Omental fat pad (tissue), 4 donors: ENCODE data around the gene NMT2. TPM values are rescaled to one million over a fixed set of nuclear protein-coding genes. Genes with fewer than 3 reads are reported as not detected.

ENCODE experiments used
- ATAC-seq: fragments of 150-250 bp; one replicate; pipeline ENCODE4 v1.9.1; 2016; ENCODE audit warnings: mild to moderate bottlenecking, moderate library complexity; ENCODE audit not compliant: low FRiP score
- DNase-seq: peaks from one replicate; pipeline ENCODE4 v3.0.0-alpha.2; 2019; ENCODE audit warnings: low spot score
- total RNA-seq, 4 donors: library from RNA; depleted of rRNA; stranded (reverse); fragments of >200 nt; gene quantifications; one replicate each; pipeline ENCODE4 v1.1.0, GENCODE V29; 2016
- TF ChIP-seq, protein P1 (sequence below), 3 donors: fragments of 450-650 bp; IDR thresholded peaks; one replicate each; pipeline ENCODE4 v1.5.1; 2016 to 2017; ENCODE audit warnings: antibody characterized with exemption in 3 of 3, mild to moderate bottlenecking in 3 of 3, moderate library complexity in 2 of 3

NMT2 gene
- total RNA-seq, 4 donors from 2014 or later: 25.1 to 96.4 (median 72.8) TPM

GRCh38 chr10:15167411-15168290 is 842 bp downstream of the NMT2 start:
- TF ChIP-seq, protein P1, sequence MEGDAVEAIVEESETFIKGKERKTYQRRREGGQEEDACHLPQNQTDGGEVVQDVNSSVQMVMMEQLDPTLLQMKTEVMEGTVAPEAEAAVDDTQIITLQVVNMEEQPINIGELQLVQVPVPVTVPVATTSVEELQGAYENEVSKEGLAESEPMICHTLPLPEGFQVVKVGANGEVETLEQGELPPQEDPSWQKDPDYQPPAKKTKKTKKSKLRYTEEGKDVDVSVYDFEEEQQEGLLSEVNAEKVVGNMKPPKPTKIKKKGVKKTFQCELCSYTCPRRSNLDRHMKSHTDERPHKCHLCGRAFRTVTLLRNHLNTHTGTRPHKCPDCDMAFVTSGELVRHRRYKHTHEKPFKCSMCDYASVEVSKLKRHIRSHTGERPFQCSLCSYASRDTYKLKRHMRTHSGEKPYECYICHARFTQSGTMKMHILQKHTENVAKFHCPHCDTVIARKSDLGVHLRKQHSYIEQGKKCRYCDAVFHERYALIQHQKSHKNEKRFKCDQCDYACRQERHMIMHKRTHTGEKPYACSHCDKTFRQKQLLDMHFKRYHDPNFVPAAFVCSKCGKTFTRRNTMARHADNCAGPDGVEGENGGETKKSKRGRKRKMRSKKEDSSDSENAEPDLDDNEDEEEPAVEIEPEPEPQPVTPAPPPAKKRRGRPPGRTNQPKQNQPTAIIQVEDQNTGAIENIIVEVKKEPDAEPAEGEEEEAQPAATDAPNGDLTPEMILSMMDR (IDR thresholded peaks at IDR 0.05): peak in 1 of 3 donors; percentile 13
- DNase-seq (no peak), ATAC-seq (peak; percentile 60)

- DNase-seq (no peak), ATAC-seq (no peak)
- TF ChIP-seq, protein P1 (IDR thresholded peaks at IDR 0.05): no peak
Observed at GRCh38 chr10:15166325-15166724, 2.2 kb downstream of the NMT2 start.

DNA sequence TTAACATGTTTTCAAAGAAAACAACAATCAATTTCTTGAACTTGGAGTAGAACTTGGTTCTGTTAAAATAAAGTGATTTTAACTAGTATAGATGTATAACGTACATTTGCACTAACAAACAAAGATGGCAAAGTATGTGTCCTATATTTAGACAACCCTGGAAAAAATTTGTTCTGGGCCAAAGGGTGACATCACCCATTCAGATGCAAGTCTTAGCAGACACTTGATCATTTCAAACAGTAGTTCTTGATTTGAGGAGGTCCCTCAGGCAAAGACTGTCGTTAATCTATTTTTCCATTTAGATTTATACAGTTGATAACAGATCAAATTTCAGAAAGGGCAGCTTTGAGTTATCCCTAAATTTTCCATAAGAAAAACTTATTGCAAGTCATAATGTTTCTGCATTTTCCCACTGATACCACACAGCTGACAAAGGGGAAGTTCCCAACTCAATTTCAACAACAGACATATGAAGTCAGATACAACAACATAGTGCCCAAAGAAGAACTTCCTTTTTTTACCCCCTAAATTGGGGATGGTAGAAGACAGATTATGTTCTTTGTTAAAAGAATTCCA is 5.2 kb downstream of the NMT2 start:
- TF ChIP-seq, protein P1 (IDR thresholded peaks at IDR 0.05): no peak
- ATAC-seq (no peak), DNase-seq (no peak)

GRCh38 chr10:15158972-15159371 is 9.5 kb downstream of the NMT2 start:
- ATAC-seq: no peak
- DNase-seq: no peak
- TF ChIP-seq, protein P1 (IDR thresholded peaks at IDR 0.05): no peak

DNA sequence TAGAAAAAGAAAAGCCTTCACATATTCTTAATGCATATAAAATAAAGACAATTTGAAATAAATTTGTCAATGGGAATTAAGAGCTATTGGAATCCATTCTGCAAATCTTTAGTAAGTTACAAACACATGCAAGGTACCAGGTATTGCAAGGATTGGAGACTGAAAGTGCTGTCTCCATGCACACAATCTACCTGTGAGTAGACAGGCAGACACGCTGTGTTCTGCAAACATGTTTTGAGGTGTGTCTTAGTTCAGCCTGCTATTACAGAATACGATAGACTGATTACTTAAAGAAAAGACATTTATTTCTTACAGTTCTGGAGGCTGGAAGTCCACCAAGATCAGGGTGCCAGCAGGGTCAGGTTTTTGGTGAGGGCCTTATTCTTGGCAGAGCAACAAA is 10.0 kb downstream of the NMT2 start:
- ATAC-seq: no peak
- DNase-seq: no peak
- TF ChIP-seq, protein P1 (IDR thresholded peaks at IDR 0.05): no peak

- ATAC-seq: no peak
- no peak for DNase-seq
- TF ChIP-seq, protein P1 (IDR thresholded peaks at IDR 0.05): no peak
Observed at GRCh38 chr10:15155978-15156656, 12.4 kb downstream of the NMT2 start.
